Psoas muscle (tissue), 8 donors: Measurements from ENCODE around the gene KLHL29. TPM values are rescaled to one million over a fixed set of nuclear protein-coding genes. Genes with fewer than 3 reads are reported as not detected.

Experiments used
- ATAC-seq, 4 donors: fragments of 200-7000 bp; cut with Tn5 transposase; one replicate each; pipeline ENCODE4 v1.9.1; 2020; ENCODE audit warnings: moderate library complexity in 3 of 4, mild to moderate bottlenecking in 2 of 4
- DNase-seq, 2 donors: peaks; one replicate each; pipeline ENCODE4 v3.0.0-alpha.2; 2020
- H3K27ac ChIP-seq: fragments of 200-600 bp; one replicate; pipeline ENCODE4 v1.8.0; 2022
- H3K27me3 ChIP-seq, 3 donors: fragments of 200-600 bp in 1 of 3; one replicate each; pipeline versions ENCODE4 v1.6.1 to v1.8.0; 2013 to 2022; ENCODE audit warnings: low read length in 2 of 3, mild to moderate bottlenecking in 2 of 3, moderate library complexity in 1 of 3; ENCODE audit not compliant: insufficient read depth in 3 of 3
- H3K36me3 ChIP-seq, 2 donors: fragments of 200-600 bp in 1 of 2; one replicate each; pipeline versions ENCODE4 v1.6.1 to v1.8.0; 2013 to 2022; ENCODE audit warnings: low read depth in 1 of 2, mild to moderate bottlenecking in 1 of 2, moderate library complexity in 1 of 2; ENCODE audit not compliant: insufficient read depth in 1 of 2
- H3K4me1 ChIP-seq: fragments of 200-600 bp; one replicate; pipeline ENCODE4 v1.8.0; 2022
- H3K4me3 ChIP-seq: fragments of 200-600 bp; one replicate; pipeline ENCODE4 v1.8.0; 2022; ENCODE audit warnings: mild to moderate bottlenecking
- H3K9me3 ChIP-seq: fragments of 200-600 bp; one replicate; pipeline ENCODE4 v1.8.0; 2022
- WGBS, 3 donors: extraction: QIAGEN DNeasy Blood & Tissue Kit; methylation state at CpG; one replicate each; pipeline versions ENCODE4 v1.1.6 to v1.1.7; 2013; 5-methylcytosine and 5-hydroxymethylcytosine counted together
- intact Hi-C, 2 donors: fragments of 100-400 bp; cut with DNase I; formaldehyde crosslinking; loops; one replicate each; pipeline versions ENCODE4 v1.11.0 to v1.14.2; 2022
- polyA plus RNA-seq, 3 donors: library from polyadenylated mRNA; stranded (reverse); fragments of 200-250 nt; gene quantifications; one replicate each; pipeline ENCODE4 v1.2.3, GENCODE V29; 2013
- total RNA-seq, 4 donors: library from RNA; stranded (reverse); fragmentation: NEBNext Ultra II Directional in 2 of 4; extraction: Animal tissue kit (Norgen Biotek cat#: 25700) in 2 of 4; gene quantifications; one replicate each; pipeline versions ENCODE4 v1.2.1 to v1.2.4, GENCODE V29; 2021 to 2023
- TF ChIP-seq, protein P1 (sequence below): fragments of 200-600 bp; IDR thresholded peaks from one replicate; pipeline ENCODE4 v1.8.0; 2022; ENCODE audit warnings: antibody characterized with exemption
- donor health status: healthy with polysubstance abuse.
- donor health status: DM: no; HTN: no; CAD: no; lungs with moderate emphysema.
- donor health status: Bipolar disorder and iron deficiency.
- donor health status: healthy.
- donor health status: DM: yes; HTN: yes; CAD: no.
- donor health status: DM: no; HTN: no; CAD: no.
- donor health status: DM: no; HTN: no; CAD: no.
- donor health status: DM: yes; HTN: yes; CAD: no.

The KLHL29 gene
- total and polyA plus RNA-seq, 7 donors = 4.4 to 14.1 (median 6.8) TPM

DNA sequence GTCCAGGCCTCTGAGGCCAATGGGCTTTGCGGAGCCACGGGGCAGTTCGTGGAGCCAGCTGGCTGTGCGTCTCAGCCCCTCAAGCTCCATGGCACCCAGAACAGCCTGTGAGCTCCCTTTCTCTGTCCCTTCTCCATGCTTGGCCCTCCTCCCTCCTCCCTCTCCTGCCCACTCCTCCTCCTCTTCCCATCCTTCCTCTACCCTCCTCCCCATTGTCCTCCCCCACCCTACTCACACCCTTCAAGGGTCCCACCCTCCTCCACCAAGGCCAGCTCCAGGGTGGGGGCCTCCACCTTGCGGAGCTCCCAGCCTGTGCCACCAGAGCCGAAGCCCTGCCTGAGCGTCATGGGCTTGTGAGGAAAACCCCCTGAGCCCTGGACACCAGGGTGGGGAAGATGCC is 273.0 kb downstream of the KLHL29 start:
- no peaks in the 10 kb centered on the region for H3K36me3 ChIP-seq
- H3K9me3 ChIP-seq = no peaks in the 10 kb centered on the region
- H3K4me1 ChIP-seq = no peaks in the 10 kb centered on the region
- H3K27ac ChIP-seq = no peak overlapping the region
- 94 to 99% (median 97%) methylated on average over 7 of the region's 7 CpGs for WGBS, 3 donors
- no peaks in the 10 kb centered on the region for H3K27me3 ChIP-seq
- TF ChIP-seq, protein P1, sequence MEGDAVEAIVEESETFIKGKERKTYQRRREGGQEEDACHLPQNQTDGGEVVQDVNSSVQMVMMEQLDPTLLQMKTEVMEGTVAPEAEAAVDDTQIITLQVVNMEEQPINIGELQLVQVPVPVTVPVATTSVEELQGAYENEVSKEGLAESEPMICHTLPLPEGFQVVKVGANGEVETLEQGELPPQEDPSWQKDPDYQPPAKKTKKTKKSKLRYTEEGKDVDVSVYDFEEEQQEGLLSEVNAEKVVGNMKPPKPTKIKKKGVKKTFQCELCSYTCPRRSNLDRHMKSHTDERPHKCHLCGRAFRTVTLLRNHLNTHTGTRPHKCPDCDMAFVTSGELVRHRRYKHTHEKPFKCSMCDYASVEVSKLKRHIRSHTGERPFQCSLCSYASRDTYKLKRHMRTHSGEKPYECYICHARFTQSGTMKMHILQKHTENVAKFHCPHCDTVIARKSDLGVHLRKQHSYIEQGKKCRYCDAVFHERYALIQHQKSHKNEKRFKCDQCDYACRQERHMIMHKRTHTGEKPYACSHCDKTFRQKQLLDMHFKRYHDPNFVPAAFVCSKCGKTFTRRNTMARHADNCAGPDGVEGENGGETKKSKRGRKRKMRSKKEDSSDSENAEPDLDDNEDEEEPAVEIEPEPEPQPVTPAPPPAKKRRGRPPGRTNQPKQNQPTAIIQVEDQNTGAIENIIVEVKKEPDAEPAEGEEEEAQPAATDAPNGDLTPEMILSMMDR = no peak
- intact Hi-C loops = no loop called here
- ATAC-seq = no peak
- no peak for DNase-seq
- H3K4me3 ChIP-seq = no peak overlapping the region

DNA sequence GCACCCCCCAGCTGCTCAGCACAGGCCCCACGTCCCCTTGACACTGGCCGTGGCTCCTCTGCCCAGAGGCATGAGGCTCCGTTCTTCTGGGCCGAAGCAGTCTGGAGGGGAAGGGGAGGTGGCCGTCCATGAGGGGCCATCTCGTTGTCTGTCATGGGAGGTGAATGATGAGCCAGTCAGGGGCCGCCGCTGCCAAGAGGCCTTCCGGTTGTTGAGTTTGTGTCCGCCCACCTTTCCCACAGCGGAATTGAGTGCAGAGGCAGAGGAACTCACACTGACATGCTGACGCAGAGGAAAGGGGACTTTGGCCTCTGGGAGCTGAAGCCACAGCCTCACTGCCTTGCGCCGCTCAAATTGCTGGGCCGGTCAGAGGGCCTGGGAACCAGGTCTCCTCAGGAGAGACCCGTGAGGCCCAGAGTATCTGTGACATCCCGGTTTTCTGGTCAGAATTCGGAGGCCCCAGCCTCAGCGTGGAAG is 273.5 kb downstream of the KLHL29 start:
- Histone ChIP-seq H3K27ac (no peak overlapping the region), H3K27me3 (no peaks in the 10 kb centered on the region), H3K9me3 (no peaks in the 10 kb centered on the region), H3K4me1 (no peaks in the 10 kb centered on the region), H3K36me3 (no peaks in the 10 kb centered on the region), H3K4me3 (no peak overlapping the region)
- TF ChIP-seq, protein P1 = no peak
- WGBS, 3 donors = 66 to 83% (median 78%) methylated on average over 19 of the region's 19 CpGs
- intact Hi-C loops = no loop called here
- DNase-seq (peak; percentile 37 to 60), ATAC-seq (no peak)

DNA sequence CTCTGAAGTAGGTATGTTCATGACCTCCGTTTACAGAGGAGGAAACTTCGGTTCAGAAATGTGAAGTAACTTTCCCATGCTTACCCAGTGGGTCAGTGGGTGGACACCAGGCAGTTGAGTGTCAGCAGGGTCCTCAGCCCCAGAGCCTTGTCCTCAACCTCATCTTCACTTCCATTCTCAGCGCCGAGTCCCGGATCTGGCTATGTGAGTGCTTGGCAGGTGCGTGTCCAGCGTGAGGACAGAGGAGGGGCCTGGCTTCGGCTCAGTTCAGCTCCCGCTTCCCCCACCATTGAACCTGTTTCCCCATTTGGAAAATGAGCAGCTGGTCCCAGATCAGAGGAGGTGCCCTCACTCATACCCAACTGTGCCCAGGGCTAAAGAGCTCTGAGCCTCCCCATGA is 274.3 kb downstream of the KLHL29 start:
- Histone ChIP-seq H3K27me3 (no peaks in the 10 kb centered on the region), H3K27ac (no peak overlapping the region), H3K9me3 (no peaks in the 10 kb centered on the region), H3K4me1 (no peaks in the 10 kb centered on the region), H3K4me3 (no peak overlapping the region), H3K36me3 (no peaks in the 10 kb centered on the region)
- no peak for ATAC-seq
- TF ChIP-seq, protein P1 = no peak
- intact Hi-C loops = no loop called here
- no peak for DNase-seq
- WGBS, 3 donors = 94 to 96% (median 96%) methylated on average over 9 of the region's 9 CpGs

DNA sequence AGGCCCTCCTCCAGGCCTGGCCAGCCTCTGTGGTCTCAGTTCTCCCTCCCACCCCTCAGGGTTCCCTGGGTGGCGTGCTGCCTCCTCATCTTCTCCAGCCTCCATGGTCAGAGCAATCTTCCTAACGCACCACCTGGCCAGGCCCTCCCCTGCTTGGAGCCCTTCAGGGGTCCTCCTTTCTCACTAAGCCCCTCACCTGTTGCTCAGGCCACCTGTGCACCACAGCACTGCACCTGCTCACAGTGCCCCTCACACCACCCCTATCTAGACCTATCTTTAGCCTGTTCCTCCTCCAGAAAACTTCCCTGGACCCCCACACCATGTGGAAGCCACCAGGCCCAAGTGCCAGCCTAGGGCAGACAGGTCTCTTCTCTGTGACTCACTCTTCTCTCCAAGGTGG is 274.8 kb downstream of the KLHL29 start:
- no peaks in the 10 kb centered on the region for H3K4me1 ChIP-seq
- H3K9me3 ChIP-seq = no peaks in the 10 kb centered on the region
- ATAC-seq (no peak), DNase-seq (no peak)
- intact Hi-C loops = no loop called here
- WGBS, 3 donors = 93 to 100% (median 97%) methylated on average over 2 of the region's 2 CpGs
- no peak overlapping the region for H3K27ac ChIP-seq
- no peaks in the 10 kb centered on the region for H3K36me3 ChIP-seq
- H3K27me3 ChIP-seq = no peaks in the 10 kb centered on the region
- H3K4me3 ChIP-seq = no peak overlapping the region
- TF ChIP-seq, protein P1 = no peak

DNA sequence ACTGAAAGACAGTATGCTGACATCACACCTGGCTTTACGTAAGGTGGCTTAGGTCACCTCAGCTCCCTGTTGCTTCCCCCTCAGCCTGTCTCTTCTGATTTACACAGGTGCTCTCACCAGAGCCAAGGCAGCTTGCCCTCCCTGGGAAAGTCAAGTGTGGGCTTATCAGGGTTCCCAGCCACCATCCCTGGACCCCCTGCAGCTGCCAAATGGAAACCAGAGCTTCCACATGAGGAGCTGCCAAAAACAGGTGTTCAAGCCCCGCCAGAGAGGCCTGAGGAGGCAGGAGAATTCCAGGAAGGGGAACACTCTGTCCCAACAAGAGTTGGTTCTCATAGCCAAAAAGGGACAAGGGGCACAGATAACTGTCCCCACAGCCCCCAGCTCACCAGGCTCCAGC is 275.3 kb downstream of the KLHL29 start:
- Histone ChIP-seq H3K9me3 (no peaks in the 10 kb centered on the region), H3K4me3 (no peak overlapping the region), H3K4me1 (no peaks in the 10 kb centered on the region), H3K36me3 (no peaks in the 10 kb centered on the region), H3K27ac (no peak overlapping the region), H3K27me3 (no peaks in the 10 kb centered on the region)
- WGBS, 3 donors = 85 to 96% (median 93%) methylated on average over 2 of the region's 2 CpGs
- intact Hi-C loops = no loop called here
- no peak for DNase-seq
- TF ChIP-seq, protein P1 = no peak
- ATAC-seq = no peak
